GM21619 (cell line): ENCODE data around the gene LPA.
"Not testable (repeated sequence)": the region's sequence is repeated elsewhere in the genome, so short reads cannot be mapped to it uniquely, and the experiment has no call there.

Experiments
- ATAC-seq: cut with Tn5 transposase; IDR thresholded peaks from one replicate; pipeline ENCODE4 v1.9.1; 2021; ENCODE audit not compliant: unreplicated experiment

Gene LPA, protein sequence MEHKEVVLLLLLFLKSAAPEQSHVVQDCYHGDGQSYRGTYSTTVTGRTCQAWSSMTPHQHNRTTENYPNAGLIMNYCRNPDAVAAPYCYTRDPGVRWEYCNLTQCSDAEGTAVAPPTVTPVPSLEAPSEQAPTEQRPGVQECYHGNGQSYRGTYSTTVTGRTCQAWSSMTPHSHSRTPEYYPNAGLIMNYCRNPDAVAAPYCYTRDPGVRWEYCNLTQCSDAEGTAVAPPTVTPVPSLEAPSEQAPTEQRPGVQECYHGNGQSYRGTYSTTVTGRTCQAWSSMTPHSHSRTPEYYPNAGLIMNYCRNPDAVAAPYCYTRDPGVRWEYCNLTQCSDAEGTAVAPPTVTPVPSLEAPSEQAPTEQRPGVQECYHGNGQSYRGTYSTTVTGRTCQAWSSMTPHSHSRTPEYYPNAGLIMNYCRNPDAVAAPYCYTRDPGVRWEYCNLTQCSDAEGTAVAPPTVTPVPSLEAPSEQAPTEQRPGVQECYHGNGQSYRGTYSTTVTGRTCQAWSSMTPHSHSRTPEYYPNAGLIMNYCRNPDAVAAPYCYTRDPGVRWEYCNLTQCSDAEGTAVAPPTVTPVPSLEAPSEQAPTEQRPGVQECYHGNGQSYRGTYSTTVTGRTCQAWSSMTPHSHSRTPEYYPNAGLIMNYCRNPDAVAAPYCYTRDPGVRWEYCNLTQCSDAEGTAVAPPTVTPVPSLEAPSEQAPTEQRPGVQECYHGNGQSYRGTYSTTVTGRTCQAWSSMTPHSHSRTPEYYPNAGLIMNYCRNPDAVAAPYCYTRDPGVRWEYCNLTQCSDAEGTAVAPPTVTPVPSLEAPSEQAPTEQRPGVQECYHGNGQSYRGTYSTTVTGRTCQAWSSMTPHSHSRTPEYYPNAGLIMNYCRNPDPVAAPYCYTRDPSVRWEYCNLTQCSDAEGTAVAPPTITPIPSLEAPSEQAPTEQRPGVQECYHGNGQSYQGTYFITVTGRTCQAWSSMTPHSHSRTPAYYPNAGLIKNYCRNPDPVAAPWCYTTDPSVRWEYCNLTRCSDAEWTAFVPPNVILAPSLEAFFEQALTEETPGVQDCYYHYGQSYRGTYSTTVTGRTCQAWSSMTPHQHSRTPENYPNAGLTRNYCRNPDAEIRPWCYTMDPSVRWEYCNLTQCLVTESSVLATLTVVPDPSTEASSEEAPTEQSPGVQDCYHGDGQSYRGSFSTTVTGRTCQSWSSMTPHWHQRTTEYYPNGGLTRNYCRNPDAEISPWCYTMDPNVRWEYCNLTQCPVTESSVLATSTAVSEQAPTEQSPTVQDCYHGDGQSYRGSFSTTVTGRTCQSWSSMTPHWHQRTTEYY (N-terminal part only)

DNA sequence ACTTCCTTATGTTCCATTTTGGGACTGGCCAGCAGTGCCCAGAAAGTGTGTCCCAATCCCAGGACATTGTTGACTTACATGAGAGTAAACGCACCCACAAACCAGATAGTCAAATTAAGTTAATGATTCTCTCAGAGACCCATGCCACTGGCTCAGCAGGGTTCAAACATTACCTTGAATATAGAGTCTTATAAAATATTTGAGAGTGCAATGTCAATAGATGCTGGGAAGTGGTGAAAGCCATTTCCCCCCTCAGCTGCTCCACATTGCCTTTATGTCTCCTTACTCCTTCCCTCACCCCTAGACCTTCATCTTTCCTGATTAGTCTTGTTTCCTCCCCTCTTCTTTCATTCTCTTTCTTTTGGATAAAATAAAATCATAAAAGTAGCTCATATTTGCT, at the start of gene LPA:
LPA (minus strand) TSS at position 78 of the 400 bp plus-strand sequence; CDS start at position 17, 61 bp downstream.
- ATAC-seq: not testable (repeated sequence)

DNA sequence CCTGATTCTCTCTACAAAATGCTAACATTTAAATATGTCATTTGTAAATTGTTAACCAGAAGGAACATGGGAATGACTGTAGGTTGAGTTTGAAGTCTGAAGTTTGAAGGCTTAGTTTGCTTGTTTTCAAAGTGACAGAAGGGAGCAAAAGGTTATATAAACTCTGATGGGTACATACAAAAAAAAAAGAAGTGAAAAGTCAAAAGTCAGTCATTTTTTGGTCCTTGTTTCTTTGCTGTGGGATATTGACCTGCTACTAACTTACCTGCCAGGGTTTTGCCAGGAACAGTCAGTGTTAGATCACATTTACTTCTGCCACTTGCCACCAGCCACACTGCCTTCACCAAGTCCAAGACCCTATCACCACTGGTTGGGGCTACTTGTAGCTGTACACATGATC, 44.9 kb upstream of the LPA start:
- not testable (repeated sequence) for ATAC-seq

DNA sequence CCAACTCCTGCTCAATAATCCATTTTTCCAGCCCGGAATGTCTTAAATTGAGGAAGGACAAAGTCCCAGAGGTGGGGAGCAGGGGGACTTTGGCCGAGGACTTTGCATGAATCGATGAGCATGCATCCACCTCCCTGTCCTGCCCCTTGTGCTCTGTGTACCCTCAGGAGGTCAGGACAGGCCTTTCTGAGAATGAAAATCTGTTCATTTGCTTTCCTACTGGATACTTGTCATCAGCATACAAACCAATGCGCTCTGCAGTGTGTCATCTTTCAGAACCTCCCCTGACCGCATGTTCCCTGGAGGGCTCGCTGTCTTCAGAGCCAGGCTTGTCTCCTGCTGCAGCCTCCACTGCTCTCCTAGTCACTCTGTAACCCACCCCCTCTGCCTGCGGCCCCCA, 40.6 kb upstream of the LPA start:
- ATAC-seq: not testable (repeated sequence)

DNA sequence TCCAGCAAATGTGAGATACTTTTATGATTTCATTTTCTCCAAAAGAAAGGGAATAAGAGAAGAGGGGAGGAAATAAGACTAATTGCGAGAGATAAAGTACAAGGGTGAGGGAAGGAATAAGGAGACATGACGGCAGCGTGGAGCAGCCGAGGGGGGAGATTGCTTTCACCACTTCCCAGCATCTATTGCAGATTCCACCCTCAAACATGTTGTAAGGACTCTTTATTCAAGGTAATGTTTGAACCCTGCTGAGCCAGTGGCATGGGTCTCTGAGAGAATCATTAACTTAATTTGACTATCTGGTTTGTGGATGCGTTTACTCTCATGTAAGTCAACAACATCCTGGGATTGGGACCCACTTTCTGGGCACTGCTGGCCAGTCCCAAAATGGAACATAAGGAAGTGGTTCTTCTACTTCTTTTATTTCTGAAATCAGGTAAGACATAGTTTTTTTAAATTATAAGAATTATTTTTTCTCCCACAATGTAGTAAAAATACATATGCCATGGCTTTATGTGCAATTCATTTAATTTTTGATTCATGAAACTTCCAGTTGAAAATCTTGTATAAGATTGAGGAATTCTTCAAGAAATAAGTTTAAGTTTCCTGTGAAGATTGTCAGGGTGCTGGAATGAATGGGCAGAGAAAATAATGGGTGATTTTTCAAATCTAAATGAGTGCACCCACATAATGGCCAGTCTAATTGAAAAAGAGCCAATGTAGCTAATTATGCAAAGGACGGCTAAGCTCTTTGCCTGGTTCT, 38.0 kb upstream of the LPA start, which contains the start of gene PLG:
PLG (plus strand) TSS at position 327 of the 763 bp plus-strand sequence; CDS start at position 388, 61 bp downstream.
- ATAC-seq: not testable (repeated sequence)

DNA sequence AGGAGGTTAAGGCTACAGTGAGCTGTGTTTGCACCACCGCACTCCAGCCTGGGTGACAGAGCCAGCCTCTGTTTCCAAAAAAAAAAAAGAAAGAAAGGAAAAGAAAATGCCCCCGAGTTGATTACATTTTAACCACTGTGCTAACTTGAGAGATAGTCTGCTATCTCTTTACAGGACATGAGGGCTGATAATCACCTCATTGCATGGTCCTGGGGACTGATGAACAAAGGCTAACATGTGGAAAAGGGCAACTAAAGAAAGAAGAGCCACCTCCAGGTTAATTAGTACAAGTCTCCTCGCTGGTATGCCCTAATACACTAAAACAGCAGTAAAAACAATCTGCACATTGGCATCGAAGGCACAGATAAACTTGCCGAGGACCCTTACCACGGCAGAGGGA, 33.8 kb upstream of the LPA start:
- ATAC-seq: no peak

DNA sequence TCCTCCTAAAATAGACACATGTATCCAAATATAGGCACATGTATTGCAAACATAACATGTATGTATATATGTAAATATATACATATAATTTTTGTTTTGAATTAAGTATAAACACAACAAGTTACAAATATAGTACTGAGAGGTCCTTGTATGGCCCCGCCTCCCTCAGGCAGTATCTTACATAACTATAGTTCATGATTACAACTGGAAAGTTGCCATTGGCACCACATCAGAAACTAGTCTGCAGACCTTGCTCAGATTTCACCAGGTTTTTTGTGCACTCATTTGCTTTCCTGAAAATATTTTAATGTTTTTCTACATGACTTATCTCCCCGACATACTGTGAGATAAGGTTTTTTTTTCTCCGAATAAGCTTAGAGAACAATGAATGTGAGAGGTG, 32.8 kb upstream of the LPA start:
- not testable (repeated sequence) for ATAC-seq

DNA sequence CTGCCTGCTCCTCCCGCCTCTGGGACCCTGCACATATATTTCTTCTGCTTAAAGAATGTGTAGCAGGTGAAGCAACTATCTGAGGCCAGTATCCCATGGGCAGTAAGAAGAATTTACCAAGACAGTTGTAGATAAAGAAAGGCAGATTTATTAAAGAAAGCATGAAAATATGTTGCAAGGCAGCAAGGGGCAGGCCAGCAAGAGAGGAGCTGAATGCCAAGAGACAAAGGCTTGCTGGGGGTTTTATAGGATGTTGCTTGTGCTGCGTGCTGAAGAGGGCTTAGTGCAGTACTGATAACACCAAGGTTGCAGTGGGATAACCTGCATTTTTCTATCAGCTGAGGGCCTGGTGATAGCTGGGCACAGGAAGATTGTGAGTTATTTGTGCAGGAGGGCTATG, 31.5 kb upstream of the LPA start:
- ATAC-seq: not testable (repeated sequence)

DNA sequence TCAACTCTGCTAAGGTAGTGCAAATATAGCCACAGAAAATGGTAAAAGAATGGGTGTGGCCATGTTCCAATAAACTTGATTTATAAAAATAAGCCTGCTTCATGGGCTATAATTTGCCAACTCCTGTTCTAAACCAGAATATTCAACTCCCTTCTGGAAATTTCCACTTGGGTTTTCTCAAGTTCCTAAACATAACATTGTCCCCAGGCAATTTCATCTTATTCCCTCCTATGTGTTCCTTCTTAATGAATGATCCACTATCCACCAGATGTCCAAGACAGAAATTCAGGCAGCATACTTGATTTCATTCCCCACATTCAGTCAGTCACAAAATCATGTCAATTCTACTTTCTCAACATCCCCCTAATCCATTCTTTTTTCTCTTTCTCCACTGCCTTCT, 30.9 kb upstream of the LPA start:
- ATAC-seq: not testable (repeated sequence)

DNA sequence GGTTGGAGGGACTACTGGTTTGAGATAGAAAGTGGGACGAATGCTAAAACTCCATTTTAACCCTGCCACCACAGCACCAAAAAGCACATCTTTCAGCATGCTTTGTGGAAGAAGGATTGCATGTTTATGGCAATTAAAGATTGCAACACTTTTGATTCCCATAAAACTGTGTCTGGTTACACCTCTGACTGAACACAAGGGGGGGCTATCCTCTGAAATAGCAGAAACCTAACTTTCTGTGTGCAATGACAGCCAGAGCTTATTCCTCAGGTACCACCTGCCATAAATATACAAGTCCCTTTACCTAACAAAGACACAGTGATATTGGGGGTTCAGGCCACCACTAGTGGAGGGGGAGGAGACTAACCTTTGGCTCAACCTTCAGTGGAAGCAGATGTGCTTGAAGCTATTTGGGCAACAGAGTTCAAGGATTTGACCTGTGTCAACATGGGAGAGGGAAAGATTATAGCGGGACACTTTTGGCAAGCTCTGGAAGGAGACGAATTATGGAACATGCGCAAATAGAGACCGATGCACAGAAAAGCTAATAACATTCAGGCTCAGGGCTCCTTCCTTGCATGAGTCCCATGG, 28.4 kb upstream of the LPA start:
- ATAC-seq: no peak

DNA sequence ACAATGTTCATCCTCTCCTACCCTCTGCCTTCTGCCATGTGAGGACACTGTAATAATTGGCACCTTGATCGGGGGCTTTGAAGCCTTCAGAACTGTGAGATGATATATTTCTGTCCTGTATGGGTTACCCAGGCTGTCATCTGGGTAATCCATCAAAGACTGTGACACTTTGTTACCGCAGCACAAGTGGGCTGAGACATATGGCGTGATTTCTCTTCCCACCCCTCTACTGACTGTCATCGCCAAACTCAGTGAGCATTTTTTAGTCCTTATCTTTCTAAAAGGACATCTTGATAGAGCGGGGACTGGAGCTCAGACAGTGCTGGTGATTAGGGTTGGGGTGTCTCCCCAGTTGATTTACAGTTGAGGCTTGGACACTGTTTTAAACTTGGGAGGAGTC, 27.5 kb upstream of the LPA start:
- ATAC-seq: no peak

DNA sequence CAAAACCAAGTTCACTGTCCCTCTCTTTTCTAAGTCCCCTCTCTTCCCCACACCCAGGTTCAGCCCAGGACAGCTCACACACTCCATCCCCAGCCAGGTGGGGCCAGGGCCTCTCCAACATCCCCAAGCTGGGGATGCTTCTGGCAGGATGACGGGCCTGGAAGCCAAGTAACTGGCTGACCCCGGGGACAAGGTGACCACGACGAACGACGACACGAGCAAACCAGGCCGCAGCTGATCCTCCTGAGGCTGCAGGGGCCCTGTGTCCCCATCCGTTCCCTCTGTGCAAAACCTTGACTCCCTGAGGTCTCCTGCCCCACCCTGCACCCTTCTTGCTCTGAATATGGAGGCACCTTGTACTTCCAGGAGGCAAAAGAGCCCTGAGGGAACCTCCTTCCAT, 26.4 kb upstream of the LPA start:
- no peak for ATAC-seq

DNA sequence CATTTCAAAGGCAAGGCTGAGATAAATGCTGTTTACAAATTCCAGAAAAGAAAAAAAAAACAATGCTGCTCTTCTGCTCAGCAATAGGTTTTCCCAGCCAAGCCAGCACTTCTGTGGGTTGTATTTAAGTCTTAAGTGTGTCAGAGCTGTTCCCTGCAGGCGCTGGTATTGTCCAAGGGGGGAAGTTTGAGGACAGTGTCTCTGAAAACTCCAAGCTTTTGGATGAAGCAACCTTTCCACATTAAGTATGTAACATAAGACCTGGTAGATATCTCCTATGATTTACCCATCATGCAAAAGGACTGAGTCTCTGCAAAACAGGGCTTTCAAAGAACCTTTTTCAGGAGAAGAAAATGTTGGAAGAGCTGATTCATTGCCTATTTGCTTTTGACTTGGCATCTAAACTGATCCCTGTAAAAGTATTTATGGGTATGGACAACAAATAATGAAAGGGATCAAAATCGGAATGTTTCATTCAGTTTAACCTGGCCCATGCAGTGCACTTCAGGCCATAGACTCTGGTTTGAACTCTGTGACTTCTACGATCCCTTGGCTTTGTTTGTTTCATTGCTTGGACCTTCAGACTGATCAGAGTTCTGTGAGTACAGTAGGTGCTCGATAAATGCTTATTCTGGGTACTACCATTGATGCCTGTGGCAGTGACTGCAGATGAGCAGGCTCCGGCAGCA, 21.8 kb upstream of the LPA start:
- no peak for ATAC-seq

DNA sequence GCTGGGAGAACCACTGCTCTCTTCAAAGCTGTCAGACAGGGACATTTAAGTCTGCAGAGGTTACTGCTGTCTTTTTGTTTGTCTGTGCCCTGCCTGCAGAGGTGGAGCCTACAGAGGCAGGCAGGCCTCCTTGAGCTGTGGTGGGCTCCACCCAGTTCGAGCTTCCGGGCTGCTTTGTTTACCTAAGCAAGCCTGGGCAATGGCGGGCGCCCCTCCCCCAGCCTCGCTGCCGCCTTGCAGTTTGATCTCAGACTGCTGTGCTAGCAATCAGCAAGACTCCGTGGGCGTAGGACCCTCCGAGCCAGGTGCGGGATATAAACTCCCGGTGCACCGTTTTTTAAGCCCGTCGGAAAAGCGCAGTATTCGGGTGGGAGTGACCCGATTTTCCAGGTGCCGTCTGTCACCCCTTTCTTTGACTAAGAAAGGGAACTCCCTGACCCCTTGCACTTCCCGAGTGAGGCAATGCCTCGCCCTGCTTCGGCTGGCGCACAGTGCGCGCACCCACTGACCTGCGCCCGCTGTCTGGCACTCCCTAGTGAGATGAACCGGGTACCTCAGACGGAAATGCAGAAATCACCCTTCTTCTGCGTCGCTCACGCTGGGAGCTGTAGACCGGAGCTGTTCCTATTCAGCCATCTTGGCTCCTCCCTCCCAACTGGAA, 21.2 kb upstream of the LPA start:
- not testable (repeated sequence) for ATAC-seq

DNA sequence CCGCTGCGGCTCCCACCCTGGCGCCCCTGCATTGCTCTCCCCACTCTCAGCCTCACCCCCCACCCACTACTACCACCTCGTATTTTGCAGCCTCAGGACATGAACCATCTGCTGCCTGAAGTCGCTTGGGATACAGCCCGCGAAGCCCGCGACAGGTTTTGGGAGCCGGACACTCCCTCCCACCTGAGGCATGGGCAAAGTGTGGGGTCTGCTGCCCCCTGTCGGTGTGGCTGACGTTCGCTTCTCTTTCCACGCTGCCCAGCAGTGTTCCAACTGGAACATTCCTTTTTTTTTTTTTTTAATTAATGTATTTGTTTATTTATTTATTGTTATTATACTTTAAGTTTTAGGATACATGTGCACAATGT, 15.3 kb upstream of the LPA start:
- no peak for ATAC-seq

DNA sequence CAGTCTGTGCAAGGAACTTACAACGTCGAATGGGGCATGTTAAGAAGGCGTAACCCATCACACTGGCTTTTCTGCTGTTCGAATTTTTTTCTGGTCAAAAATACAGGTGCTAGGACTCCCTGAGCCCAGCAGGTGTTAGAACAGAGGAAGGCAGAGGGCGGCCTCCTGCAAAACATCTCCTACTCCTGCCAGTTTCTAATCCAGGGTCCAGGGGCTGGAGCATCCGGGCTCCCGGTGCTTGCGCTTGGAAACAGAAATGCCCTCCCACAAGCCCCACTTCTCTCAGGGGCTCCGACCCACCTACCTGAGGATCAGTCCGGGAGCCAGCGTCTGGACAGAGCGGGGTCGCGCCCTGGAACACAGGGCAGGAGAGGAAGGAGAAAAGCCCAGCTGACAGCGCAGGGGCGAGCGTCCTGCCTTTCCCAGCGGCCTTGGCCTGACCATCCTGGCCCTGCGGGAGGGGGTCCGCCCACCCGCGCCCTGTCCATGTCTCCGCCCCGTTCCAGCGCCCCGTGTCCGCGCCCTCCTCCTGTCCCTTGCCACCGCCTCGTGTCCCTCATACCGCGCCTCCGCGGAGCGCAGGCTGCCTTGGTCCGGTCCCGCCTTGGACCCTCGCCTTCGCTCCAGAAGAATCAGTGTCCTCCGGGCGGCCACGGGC, 14.8 kb upstream of the LPA start:
- no peak for ATAC-seq

DNA sequence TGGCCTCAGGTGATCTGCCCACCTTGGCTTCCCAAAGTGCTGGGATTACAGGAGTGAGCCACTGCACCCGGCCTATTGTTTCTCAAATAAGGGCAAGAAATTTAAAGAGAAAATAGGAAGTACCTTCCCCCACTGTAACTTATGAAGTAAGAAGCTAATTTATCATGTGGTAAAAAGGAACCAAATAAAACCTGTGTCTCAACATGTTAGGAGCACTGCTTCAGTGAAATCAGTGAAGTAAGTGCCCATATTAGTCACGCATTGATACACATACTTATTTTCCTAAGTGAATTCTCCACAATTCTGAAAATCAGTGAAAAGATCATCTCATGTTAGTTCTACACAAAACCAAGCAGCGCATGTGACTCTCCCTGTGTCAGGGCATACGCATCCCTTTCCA, 14.2 kb upstream of the LPA start:
- ATAC-seq: no peak

DNA sequence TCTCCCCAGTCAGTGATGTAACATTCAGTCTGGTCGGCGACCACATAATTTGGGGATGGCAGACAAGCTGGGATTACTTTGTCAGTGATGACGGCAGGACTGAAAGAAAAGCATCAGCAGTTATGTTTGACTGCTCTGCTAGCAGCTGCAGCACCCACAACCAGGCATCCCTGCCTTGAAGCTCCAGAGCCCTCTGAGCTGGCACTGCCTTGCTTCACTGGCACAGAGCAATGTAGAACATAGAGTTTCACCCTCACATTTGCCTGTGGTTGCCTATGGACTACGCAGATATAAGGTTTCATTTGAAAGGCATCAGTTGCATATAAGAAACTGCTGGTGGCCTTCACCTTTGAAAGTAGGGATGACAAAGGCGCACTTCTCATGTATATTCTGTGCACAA, 12.3 kb upstream of the LPA start:
- not testable (repeated sequence) for ATAC-seq

DNA sequence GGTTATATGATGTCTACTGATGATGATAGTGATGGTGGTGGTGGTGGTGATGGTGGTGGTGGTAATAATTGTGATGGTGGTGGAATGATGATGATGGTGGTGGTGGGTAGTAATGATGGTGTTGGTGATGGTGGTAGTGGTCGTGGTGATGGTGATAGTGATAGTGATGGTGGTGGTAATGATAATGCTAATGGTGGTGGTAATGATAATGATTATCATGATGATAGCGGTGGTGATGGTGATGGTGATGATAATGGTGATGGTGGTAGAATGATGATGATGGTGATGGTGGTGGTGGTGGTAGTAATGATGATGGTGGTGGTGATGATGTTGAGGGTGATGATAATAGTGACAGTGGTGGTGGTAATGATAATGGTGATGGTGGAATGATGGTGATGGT, 4.5 kb upstream of the LPA start:
- no peak for ATAC-seq
